ENCODE measurements around the gene CDH23.

DNA sequence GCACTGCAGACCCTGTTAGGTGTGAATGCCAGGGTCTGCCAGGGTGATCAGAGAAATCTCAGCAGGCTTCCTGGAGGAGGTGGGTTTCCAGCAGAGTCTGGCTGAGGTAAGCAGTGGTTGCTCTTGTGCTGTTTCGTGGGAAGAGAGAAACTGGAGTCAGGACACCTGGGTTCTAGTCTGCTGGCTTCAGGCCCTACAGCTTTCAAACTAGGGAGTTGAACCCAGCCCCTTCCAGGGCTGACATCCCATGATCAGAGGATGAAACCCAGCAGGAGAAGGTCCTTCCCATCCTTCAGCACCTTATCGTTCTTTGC is 116.8 kb downstream of the CDH23 start:
- TF ChIP-seq CTCF (IDR thresholded peaks at IDR 0.05), result no peak
- TF ChIP-seq POLR2A (IDR thresholded peaks at IDR 0.05), result no peak
